ENCODE measurements around the gene ARFRP1.
A peak's percentile ranks its signal among the peaks of the same experiment; 100 is the strongest.
"Not testable (repeated sequence)": the region's sequence is repeated elsewhere in the genome, so short reads cannot be mapped to it uniquely, and the experiment has no call there.

ARFRP1 gene

GRCh38 chr20:63732118-63733095 lies 24.6 kb upstream of the ARFRP1 start:
- no peak for DNase-seq (ENCODE audit: low spot score)

- DNase-seq (ENCODE audit: low spot score): no peak
Observed at GRCh38 chr20:63731410-63731809, 23.6 kb upstream of the ARFRP1 start.

- DNase-seq (ENCODE audit: low spot score): not testable (repeated sequence)
Observed at GRCh38 chr20:63730189-63730733, 22.5 kb upstream of the ARFRP1 start.

- not testable (repeated sequence) for DNase-seq (ENCODE audit: low spot score)
Observed at GRCh38 chr20:63722967-63723622, 15.3 kb upstream of the ARFRP1 start.

- DNase-seq (ENCODE audit: low spot score): no peak
Observed at GRCh38 chr20:63718996-63719395, 11.2 kb upstream of the ARFRP1 start.

- no peak for DNase-seq (ENCODE audit: low spot score)
Observed at GRCh38 chr20:63714858-63715257, 7.1 kb upstream of the ARFRP1 start.

GRCh38 chr20:63712191-63712590 lies 4.4 kb upstream of the ARFRP1 start:
- DNase-seq (ENCODE audit: low spot score): no peak

- DNase-seq (ENCODE audit: low spot score): no peak
Observed at GRCh38 chr20:63711085-63711645, 3.4 kb upstream of the ARFRP1 start.

- peak; percentile 0 for DNase-seq (ENCODE audit: low spot score)
Observed at GRCh38 chr20:63709149-63709527, 1.4 kb upstream of the ARFRP1 start.

GRCh38 chr20:63708301-63709148 lies 749 bp upstream of the ARFRP1 start:
- DNase-seq (ENCODE audit: low spot score): peak; percentile 11

- DNase-seq (ENCODE audit: low spot score): peak; percentile 35
Observed at GRCh38 chr20:63706852-63707557, 771 bp downstream of the ARFRP1 start.

GRCh38 chr20:63706027-63706695 lies 1.6 kb downstream of the ARFRP1 start:
- no peak for DNase-seq (ENCODE audit: low spot score)

GRCh38 chr20:63705232-63706026 lies 2.3 kb downstream of the ARFRP1 start:
- DNase-seq (ENCODE audit: low spot score): no peak

GRCh38 chr20:63704749-63705117 lies 3.0 kb downstream of the ARFRP1 start:
- no peak for DNase-seq (ENCODE audit: low spot score)

- no peak for DNase-seq (ENCODE audit: low spot score)
Observed at GRCh38 chr20:63703976-63704748, 3.6 kb downstream of the ARFRP1 start.

GRCh38 chr20:63703471-63703975 lies 4.3 kb downstream of the ARFRP1 start:
- DNase-seq (ENCODE audit: low spot score): no peak

GRCh38 chr20:63702751-63703470 lies 4.9 kb downstream of the ARFRP1 start:
- no peak for DNase-seq (ENCODE audit: low spot score)

Measured in germinal center (tissue), 1 donor.